H1 (cell line): Measurements from ENCODE around the gene ASMT. TPM values are rescaled to one million over a fixed set of nuclear protein-coding genes. Genes with fewer than 3 reads are reported as not detected.
"Not testable (repeated sequence)": the region's sequence is repeated elsewhere in the genome, so short reads cannot be mapped to it uniquely, and the experiment has no call there.

Source experiments
- CTCF ChIA-PET: fragments of 300-600 bp; sonication (Branson Sonifier 250); formaldehyde crosslinking; loops from one replicate; lab custom pipeline; 2021; ENCODE audit not compliant: partially characterized antibody; lab: Charles Lee
- POLR2A ChIA-PET: fragments of 300-600 bp; sonication (Branson Sonifier 250); formaldehyde crosslinking; loops from one replicate; lab custom pipeline; 2021; ENCODE audit warnings: inconsistent platforms; ENCODE audit not compliant: partially characterized antibody; lab: Charles Lee
- DNase-seq, 2 experiments: peaks; one replicate each; pipeline versions ENCODE4 v3.0.0 to v3.0.0-alpha.2; 2010 to 2022; ENCODE audit warnings: low spot score in 2 of 2, low read depth in 1 of 2, mixed read lengths in 1 of 2
- FAIRE-seq: peaks from 2 replicates; lab custom pipeline; 2011; peaks lifted over from hg19 to GRCh38; lab: Jason Lieb, UNC
- H2AFZ ChIP-seq: 2 replicates; pipeline ENCODE4 v1.8.1; 2012; ENCODE audit warnings: low read length, inconsistent platforms
- H2AK5ac ChIP-seq: 2 replicates; pipeline ENCODE4 v1.6.1; 2013; ENCODE audit warnings: low read depth, low read length
- H2BK120ac ChIP-seq: replicated peaks from 2 replicates; pipeline ENCODE3; 2013; ENCODE audit warnings: low read depth, low read length, inconsistent platforms
- H2BK12ac ChIP-seq: 2 replicates; pipeline ENCODE4 v1.6.1; 2013; ENCODE audit warnings: low read depth, low read length
- H2BK15ac ChIP-seq: 2 replicates; pipeline ENCODE4 v1.6.1; 2013; ENCODE audit warnings: low read length
- H2BK20ac ChIP-seq: 2 replicates; pipeline ENCODE4 v1.6.1; 2013; ENCODE audit warnings: low read length
- H2BK5ac ChIP-seq: 2 replicates; pipeline ENCODE4 v1.6.1; 2013; ENCODE audit warnings: low read depth, low read length
- H3K14ac ChIP-seq: 2 replicates; pipeline ENCODE4 v1.6.1; 2013; ENCODE audit warnings: inconsistent platforms; ENCODE audit not compliant: insufficient read length
- H3K18ac ChIP-seq: 2 replicates; pipeline ENCODE4 v1.6.1; 2013; ENCODE audit warnings: low read length; ENCODE audit errors: extremely low read depth
- H3K23ac ChIP-seq: 2 replicates; pipeline ENCODE4 v1.6.1; 2013; ENCODE audit warnings: inconsistent platforms; ENCODE audit not compliant: insufficient read length
- H3K23me2 ChIP-seq: 2 replicates; pipeline ENCODE4 v1.6.1; 2013; ENCODE audit warnings: low read depth, low read length
- H3K27ac ChIP-seq: 2 replicates; pipeline ENCODE4 v1.6.1; 2011; ENCODE audit warnings: low read depth, low read length, inconsistent platforms
- H3K27me3 ChIP-seq, 4 experiments: replicated peaks in 1 of 4; 1 replicate in 1 of 4; 2 replicates in 3 of 4; pipeline versions ENCODE4 v1.6.1 to v1.8.1; 2011 to 2013; ENCODE audit warnings: low read length in 3 of 4, mild to moderate bottlenecking in 3 of 4, inconsistent platforms in 2 of 4, mixed read lengths in 2 of 4, moderate library complexity in 1 of 4; ENCODE audit not compliant: control insufficient read depth in 3 of 4, insufficient read depth in 3 of 4; ENCODE audit errors: extremely low read depth in 1 of 4
- H3K36me3 ChIP-seq, 4 experiments: 2 replicates each; pipeline versions ENCODE4 v1.6.1 to v1.8.1; 2011 to 2013; ENCODE audit warnings: mild to moderate bottlenecking in 4 of 4, low read length in 3 of 4, moderate library complexity in 2 of 4, control low read depth in 1 of 4, inconsistent platforms in 1 of 4; ENCODE audit not compliant: insufficient read depth in 4 of 4, control insufficient read depth in 2 of 4
- H3K4ac ChIP-seq: replicated peaks from 2 replicates; pipeline ENCODE3; 2013; ENCODE audit warnings: low read length, low read depth, mixed read lengths, inconsistent platforms; ENCODE audit not compliant: insufficient read length
- H3K4me1 ChIP-seq, 4 experiments: replicated peaks in 1 of 4; 1 replicate in 1 of 4; 2 replicates in 3 of 4; pipeline versions ENCODE4 v1.6.1 to v1.8.1; 2011 to 2013; ENCODE audit warnings: low read length in 3 of 4, inconsistent platforms in 2 of 4, mixed read lengths in 1 of 4; ENCODE audit not compliant: insufficient read depth in 4 of 4, control insufficient read depth in 3 of 4
- H3K4me2 ChIP-seq, 2 experiments: 2 replicates each; pipeline versions ENCODE4 v1.6.1 to v1.8.1; 2011 to 2013; ENCODE audit warnings: low read depth in 2 of 2, low read length in 2 of 2, control low read depth in 1 of 2, inconsistent platforms in 1 of 2, mild to moderate bottlenecking in 1 of 2; ENCODE audit not compliant: insufficient read depth in 1 of 2
- H3K4me3 ChIP-seq, 4 experiments: fragments of 200-600, 300-600 bp in 1 of 4; sonication (generic), shearing (Covaris generic), sonication (Bioruptor Twin) in 1 of 4; 2 replicates each; pipeline versions ENCODE4 v1.5.1 to v1.8.1; 2011 to 2016; ENCODE audit warnings: low read length in 4 of 4, low read depth in 3 of 4, control low read depth in 2 of 4, inconsistent platforms in 2 of 4, mild to moderate bottlenecking in 2 of 4, mixed read lengths in 1 of 4, moderate library complexity in 1 of 4; ENCODE audit not compliant: insufficient read depth in 2 of 4; ENCODE audit errors: extremely low read depth in 1 of 4
- H3K56ac ChIP-seq: replicated peaks from 2 replicates; pipeline ENCODE3; 2013; ENCODE audit warnings: low read depth, mild to moderate bottlenecking, mixed read lengths, low read length, inconsistent platforms; ENCODE audit not compliant: insufficient read length
- H3K79me1 ChIP-seq: 2 replicates; pipeline ENCODE4 v1.6.1; 2013; ENCODE audit warnings: low read depth, low read length, control low read depth
- H3K79me2 ChIP-seq, 2 experiments: 2 replicates each; pipeline versions ENCODE4 v1.6.1 to v1.8.1; 2012 to 2013; ENCODE audit warnings: low read length in 2 of 2, mild to moderate bottlenecking in 2 of 2, inconsistent platforms in 1 of 2; ENCODE audit not compliant: insufficient read depth in 2 of 2, control insufficient read depth in 1 of 2
- H3K9ac ChIP-seq, 4 experiments: replicated peaks in 1 of 4; 1 replicate in 1 of 4; 2 replicates in 3 of 4; pipeline versions ENCODE4 v1.6.1 to v1.8.1; 2011 to 2013; ENCODE audit warnings: low read depth in 3 of 4, low read length in 3 of 4, control low read depth in 2 of 4, mild to moderate bottlenecking in 2 of 4, moderate library complexity in 2 of 4, inconsistent platforms in 1 of 4; ENCODE audit errors: extremely low read depth in 1 of 4
- H3K9me3 ChIP-seq, 2 experiments: 2 replicates each; pipeline versions ENCODE4 v1.6.1 to v1.8.1; 2012 to 2013; ENCODE audit warnings: mild to moderate bottlenecking in 2 of 2, moderate library complexity in 2 of 2, control low read depth in 1 of 2, inconsistent platforms in 1 of 2, low read depth in 1 of 2, low read length in 1 of 2, mixed read lengths in 1 of 2; ENCODE audit not compliant: insufficient read depth in 2 of 2
- H4K20me1 ChIP-seq, 2 experiments: replicated peaks in 1 of 2; 2 replicates each; pipeline versions ENCODE3 to v1.8.1; 2011 to 2013; ENCODE audit warnings: inconsistent platforms in 2 of 2, low read length in 2 of 2, mild to moderate bottlenecking in 1 of 2; ENCODE audit not compliant: insufficient read depth in 2 of 2, control insufficient read depth in 1 of 2
- H4K5ac ChIP-seq: 2 replicates; pipeline ENCODE4 v1.6.1; 2013; ENCODE audit warnings: low read length, low read depth, mixed read lengths, inconsistent platforms; ENCODE audit not compliant: insufficient read length
- H4K8ac ChIP-seq: 2 replicates; pipeline ENCODE4 v1.8.0; 2013; ENCODE audit warnings: mild to moderate bottlenecking, moderate library complexity, low read length, inconsistent platforms; ENCODE audit not compliant: insufficient read depth; ENCODE audit errors: extremely low read depth
- H4K91ac ChIP-seq: replicated peaks from 2 replicates; pipeline ENCODE3; 2013; ENCODE audit warnings: low read length, mixed read lengths, inconsistent platforms; ENCODE audit not compliant: insufficient read length
- WGBS, 2 experiments: shearing (Covaris generic) in 1 of 2; methylation state at CpG; one replicate each; pipeline versions ENCODE4 v1.1.6 to v1.1.7; 2013 to 2015; ENCODE audit warnings: low lambda C conversion rate in 2 of 2, mixed read lengths in 2 of 2, inconsistent platforms in 1 of 2, low coverage in 1 of 2, missing lambda C conversion rate in 1 of 2; ENCODE audit not compliant: insufficient replicate concordance in 2 of 2, insufficient coverage in 1 of 2, insufficient read length in 1 of 2; ENCODE audit errors: extremely low coverage in 1 of 2, missing lambda C conversion rate in 1 of 2; 5-methylcytosine and 5-hydroxymethylcytosine counted together
- polyA plus RNA-seq, 7 experiments: library from polyadenylated mRNA; depleted of rRNA in 3 of 7; stranded (reverse) in 5 of 7; unstranded in 2 of 7; fragments of >200 nt in 5 of 7; fragments of 200-250 nt in 2 of 7; gene quantifications; 1 replicate in 5 of 7; 2 replicates in 1 of 7; 4 replicates in 1 of 7; pipeline versions ENCODE4 v1.2.1 to v1.2.3, GENCODE V29; 2011 to 2013; ENCODE audit warnings: missing spikeins in 2 of 7, mixed read lengths in 2 of 7
- total RNA-seq: library from RNA; stranded (reverse); fragmentation: NEBNext Ultra II Directional; extraction: Animal tissue kit (Norgen Biotek cat#: 25700); gene quantifications from 2 replicates; pipeline ENCODE4 v1.2.1, GENCODE V29; 2021

ASMT gene
- total and polyA plus RNA-seq, 2 of the 8 experiments (the other 6 are each of a cell fraction or from before 2014, with no cell fraction given) = 1.5 to 3.1 TPM

- H2BK15ac ChIP-seq, H2BK5ac ChIP-seq, POLR2A ChIA-PET, DNase-seq, H3K79me1 ChIP-seq, H3K36me3 ChIP-seq, H3K27me3 ChIP-seq, H2BK12ac ChIP-seq, H4K91ac ChIP-seq, FAIRE-seq, H3K4me1 ChIP-seq, H3K9ac ChIP-seq, H2BK20ac ChIP-seq, H4K20me1 ChIP-seq, H2AFZ ChIP-seq, H3K56ac ChIP-seq, H2AK5ac ChIP-seq, H2BK120ac ChIP-seq, H3K4me3 ChIP-seq, H3K79me2 ChIP-seq, H3K4me2 ChIP-seq, CTCF ChIA-PET, H3K27ac ChIP-seq, H3K23ac ChIP-seq, H3K4ac ChIP-seq, H3K18ac ChIP-seq, H3K14ac ChIP-seq, H4K5ac ChIP-seq, H4K8ac ChIP-seq, H3K9me3 ChIP-seq: not testable (repeated sequence)
- peaks cover 22% of the 10 kb centered on the region; the same call in 1 of the 2 replicates for H3K23me2 ChIP-seq
- WGBS, 2 experiments = 92% methylated on average over 19 of the region's 19 CpGs; no CpG with 5 or more reads in 1 of the 2 experiments
These were observed 40.7 kb upstream of the ASMT start for GRCh38 chrX:1574181-1574580.
